ENCODE results near the gene PIGN.

DNA sequence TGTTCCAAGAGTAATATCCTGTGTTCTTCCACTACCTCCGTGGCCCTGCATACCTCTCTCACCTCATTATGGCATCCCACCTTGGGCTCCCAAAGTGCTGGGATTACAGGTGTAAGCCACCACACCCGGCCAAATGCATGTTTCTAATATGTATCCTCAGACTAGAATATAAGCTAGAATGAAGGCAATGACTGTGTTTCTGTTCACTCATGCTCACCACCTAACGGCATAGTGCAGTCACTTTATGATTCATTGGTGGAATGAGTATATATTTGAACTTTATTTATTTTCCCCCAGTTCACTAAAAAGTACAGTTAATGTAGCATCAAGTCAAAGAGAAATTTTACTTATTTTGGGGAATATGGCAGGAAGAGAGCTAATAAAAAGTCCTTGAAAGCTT lies 11.3 kb downstream of the PIGN start:
- TF ChIP-seq POLR2A (IDR thresholded peaks at IDR 0.05; ENCODE audit: low read depth, low read length) (no peak), SPI1 (IDR thresholded peaks at IDR 0.05; ENCODE audit: low read depth, low read length) (no peak), PAX5 (IDR thresholded peaks at IDR 0.05; ENCODE audit: insufficient read depth, low read length, severe bottlenecking) (no peak), TAF1 (IDR thresholded peaks at IDR 0.05; ENCODE audit: low read depth, low read length) (no peak), POLR2AphosphoS5 (IDR thresholded peaks at IDR 0.05; ENCODE audit: low read depth, low read length) (no peak)
